Activated gamma-delta T cell treated with Interleukin-2 at 50 U/mL for 16 hours (primary cell): ENCODE data around the gene RAB40AL.
"Not testable (repeated sequence)": the region's sequence is repeated elsewhere in the genome, so short reads cannot be mapped to it uniquely, and the experiment has no call there.

Source experiments
- DNase-seq: peaks from one replicate; pipeline ENCODE4 v3.0.0-alpha.2; 2020

Gene RAB40AL, protein sequence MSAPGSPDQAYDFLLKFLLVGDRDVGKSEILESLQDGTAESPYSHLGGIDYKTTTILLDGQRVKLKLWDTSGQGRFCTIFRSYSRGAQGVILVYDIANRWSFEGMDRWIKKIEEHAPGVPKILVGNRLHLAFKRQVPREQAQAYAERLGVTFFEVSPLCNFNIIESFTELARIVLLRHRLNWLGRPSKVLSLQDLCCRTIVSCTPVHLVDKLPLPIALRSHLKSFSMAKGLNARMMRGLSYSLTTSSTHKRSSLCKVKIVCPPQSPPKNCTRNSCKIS

DNA sequence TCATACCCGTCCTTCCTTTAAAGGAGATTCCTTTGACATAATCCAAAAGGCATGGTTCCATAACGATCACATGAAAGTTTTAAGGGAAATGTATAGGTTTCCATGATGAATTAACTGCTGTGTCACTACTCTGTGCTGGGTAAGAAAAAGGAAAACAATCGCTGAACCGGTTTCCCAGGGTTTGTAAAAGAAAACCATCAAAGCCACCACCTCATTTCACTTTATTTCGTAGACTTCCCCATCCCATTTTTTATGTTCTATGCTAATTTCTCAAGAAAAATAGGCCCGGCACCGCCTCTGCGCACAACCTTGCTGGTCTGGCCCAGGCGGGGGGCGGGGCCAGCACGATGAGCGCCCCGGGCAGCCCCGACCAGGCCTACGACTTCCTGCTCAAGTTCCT lies at the start of gene RAB40AL:
RAB40AL (plus strand) TSS at position 301 of the 400 bp plus-strand sequence; CDS start at position 348, 47 bp downstream.
- DNase-seq, result not testable (repeated sequence)

DNA sequence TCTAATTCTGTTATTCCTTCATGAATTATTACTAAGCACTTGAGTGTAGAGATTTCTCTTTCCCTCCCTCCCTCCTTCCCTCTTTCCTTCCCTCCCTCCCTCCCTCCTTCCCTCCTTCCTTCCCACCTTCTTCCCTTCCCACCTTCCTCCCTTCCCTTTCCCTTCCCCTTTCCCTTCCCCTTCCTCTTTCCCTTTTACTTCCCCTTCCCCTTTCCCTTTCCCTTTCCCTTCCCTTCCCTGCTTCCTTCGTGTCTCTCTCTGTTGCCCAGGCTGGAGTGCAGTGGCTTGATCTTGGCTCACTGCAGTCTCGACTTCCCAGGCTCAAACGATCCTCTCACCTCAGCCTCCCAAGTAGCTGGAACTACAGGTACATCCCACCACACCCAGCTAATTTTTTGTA lies 49.4 kb upstream of the RAB40AL start:
- DNase-seq, result no peak

DNA sequence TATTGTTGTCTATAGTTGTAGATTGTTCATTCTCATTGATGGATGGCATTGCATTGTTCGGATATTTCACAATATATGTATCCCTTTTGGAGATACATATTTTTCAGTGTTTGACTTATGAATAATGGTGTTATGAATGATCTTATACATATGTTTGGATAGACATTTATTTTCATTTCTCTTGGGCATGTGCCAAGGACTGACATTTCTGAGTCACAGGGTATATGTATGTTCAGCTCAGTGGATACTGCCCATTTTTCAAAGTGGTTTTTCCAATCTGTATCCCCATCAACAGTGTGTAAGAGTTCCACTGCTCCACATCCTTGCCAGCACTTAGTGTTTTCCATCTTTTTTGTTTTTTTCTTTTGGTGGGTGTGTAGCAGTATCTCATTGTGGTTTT lies 45.0 kb upstream of the RAB40AL start:
- no peak for DNase-seq

DNA sequence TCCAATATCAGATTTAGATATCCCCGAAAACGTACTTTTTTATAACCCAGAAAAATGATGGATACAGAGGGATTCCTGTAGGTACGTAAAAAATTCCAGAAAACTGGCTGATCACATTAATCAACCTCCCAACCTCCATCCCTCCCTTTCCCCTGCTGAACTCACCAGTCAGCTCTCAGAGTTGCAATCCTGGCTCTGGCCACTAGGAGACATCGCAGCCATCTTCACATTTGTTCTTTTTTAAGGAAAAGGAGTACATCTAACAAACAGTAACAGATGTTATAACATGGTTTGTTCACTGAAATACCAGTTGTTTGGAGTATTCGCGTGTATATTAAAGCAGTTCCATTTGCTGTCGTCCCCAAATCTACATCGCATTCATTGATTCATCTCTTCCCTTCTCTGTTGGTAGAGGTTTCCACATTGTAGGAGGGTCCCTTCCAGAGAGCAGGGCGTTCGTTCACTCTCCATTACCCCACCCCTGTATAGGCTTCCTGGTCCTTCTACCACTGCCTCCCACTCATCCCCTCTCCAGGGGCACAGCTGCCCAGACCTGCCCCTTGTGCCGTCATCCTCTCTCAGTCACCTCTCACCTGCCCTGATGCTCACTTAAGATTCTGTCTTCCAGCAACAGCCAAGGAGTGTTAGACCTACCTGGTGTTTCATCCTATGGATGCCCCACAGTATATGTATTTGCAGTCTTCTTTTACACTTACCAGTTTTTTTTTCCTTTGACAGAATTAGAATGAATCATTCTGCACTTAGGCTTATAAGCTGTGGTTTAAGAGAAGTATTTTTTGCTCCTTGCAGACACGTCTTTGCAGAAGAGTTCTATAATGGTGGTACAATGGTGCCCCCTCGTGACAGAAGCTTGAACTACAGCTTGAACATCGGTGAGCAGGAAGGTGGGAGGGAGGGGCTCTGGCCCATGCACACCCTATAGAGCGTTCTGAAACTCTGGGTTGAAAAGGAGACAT lies 36.8 kb upstream of the RAB40AL start:
- peak; percentile 68 for DNase-seq

DNA sequence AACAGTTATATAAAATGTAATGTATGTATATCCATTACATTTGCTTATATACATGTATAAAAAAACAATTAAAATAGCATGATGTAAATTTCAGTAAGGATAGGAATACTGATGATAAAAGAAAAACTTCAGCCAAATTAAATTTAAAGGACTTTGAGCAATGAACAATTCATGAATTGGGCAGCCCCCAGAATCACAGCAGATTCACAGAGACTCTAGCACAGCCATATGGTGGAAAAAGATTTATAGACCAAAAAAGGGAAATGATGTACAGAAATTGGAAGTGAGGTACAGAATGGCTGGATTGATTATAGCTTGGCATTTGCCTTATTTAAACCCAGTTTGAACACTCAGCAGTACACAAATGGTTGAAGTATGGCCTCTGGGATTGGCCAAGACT lies 34.7 kb upstream of the RAB40AL start:
- DNase-seq, result no peak

DNA sequence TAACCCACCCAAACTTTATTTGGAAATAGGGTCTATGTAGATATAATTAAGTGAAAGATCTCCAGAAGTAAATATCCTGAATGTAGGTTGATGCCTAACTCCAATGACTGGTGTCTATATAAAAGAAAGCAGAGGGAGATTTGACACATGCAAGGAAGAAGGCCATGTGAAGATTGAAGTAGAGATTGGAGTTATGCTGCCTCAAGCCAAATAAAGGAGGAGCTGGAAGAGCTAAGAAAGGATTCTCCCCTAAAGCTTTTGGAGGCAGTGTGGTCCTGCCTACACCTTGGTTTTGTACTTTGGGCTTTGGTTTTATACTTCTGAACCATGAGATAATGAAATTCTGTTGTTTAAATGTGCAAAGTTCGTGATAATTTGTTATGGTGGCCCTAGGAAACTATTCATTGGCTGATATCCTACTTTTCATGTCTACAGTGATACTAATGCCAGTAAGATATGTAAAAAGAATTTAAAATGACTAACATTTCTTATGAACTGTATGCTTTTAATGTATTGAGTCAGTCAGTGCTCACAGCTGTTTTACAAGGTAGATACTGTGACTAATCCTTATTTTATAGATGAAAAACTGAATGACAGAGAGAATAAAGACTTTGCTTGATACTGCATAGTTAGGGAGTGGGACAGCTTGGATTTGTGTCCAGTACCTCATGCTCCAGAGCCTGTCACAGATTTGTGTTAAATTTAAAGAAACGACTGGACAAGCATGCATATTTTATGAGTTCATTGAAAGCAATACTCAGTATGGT lies 5.9 kb upstream of the RAB40AL start:
- no peak for DNase-seq

DNA sequence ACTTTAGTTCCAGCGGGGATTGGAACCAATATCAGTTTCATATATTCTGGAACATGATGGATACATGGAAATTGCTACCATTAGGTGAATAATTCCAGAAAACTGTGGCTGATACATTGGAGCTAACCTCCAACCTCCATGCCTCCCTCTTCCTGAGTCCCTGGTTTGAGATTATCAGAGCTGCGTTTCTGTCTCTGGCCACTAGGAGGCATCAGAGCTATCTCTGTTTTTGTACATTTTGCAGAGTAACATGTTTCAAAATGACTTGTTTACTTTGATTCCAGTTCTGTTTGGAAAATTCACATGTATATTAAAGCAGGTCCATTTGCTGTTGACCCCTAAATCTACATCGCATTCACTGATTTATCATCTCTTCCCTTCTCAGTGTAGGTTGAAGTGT lies 2.4 kb upstream of the RAB40AL start:
- DNase-seq, result peak; percentile 7

DNA sequence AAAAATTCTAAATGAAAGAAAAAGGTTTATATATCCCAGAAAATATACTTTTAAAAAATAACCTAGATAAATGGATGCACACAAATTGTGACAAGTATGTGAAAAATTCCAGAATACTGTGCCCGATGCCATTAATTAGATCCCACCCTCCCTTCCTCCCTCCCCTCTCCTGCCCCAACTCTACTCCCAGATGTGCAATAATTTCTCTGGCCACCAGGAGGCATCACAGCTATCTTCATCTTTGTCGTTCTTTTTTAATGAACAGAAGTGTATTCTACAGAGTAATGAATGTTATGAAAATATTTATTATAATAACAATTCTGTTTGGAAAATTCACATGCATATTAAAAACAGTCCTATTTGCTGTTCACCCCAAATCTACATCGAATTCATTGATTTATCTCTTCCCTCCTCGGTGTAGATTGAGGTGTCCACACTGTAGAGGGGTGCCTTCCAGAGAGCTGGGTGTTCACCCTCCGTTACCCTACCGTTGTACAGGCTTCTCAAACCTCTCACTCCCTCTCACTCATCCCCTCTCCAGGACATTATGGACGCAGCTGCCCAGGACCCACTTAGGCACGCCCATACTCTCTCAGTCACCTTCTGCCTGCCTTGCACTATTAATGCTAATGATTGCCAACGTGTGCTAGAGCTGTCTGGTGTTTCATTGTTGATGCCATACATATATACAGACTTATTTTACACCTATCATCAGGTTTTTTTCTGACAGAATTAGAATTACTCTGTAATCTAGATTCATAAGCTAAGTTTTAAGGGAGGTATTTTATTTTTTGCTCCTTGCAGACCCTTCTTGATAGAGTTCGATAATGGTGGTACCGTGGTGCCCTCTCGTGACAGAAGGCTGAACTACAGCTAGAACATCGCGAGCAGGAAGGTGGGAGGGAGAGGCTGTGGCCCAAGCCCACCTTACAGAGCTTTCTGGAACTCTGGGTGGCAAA lies 14.1 kb downstream of the RAB40AL start:
- DNase-seq, result peak; percentile 48

DNA sequence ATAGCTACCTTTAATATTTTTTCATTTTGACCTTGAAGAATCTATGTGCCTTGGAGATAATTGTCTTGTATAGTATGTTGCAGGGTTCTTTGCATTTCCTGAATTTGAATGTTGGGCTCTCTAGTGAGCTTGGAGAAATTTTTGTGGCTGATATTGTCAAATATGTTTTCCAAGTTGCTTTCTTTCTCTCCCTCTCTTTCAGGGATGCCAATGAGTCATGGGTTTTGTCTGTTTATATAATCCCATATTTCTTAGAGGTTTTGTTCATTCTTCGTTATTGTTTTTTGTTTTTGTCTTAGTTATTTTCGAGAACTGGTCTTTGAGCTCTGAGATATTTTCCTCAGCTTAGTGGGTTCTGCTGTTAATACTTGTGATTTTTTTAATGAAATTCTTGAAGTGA lies 20.7 kb downstream of the RAB40AL start:
- no peak for DNase-seq

DNA sequence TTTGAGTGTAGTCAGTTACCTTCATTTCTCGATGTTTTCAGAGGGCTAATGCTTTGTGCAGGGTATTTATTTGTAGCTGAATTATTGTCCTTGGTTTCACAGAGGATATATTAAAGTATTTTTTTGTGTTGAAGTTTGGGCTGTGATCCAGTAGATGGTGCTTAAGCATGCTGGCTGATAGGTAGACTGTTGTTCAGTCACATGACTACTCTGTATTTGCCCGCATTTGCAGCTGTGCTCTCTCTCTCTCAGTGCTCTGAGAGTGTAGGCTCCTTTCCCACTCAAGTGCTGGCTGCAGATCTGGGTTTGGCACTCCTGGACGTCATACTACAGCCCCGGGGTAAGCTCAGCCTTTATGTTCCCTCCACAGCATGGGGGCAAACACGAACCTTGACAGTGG lies 21.7 kb downstream of the RAB40AL start:
- DNase-seq, result no peak

DNA sequence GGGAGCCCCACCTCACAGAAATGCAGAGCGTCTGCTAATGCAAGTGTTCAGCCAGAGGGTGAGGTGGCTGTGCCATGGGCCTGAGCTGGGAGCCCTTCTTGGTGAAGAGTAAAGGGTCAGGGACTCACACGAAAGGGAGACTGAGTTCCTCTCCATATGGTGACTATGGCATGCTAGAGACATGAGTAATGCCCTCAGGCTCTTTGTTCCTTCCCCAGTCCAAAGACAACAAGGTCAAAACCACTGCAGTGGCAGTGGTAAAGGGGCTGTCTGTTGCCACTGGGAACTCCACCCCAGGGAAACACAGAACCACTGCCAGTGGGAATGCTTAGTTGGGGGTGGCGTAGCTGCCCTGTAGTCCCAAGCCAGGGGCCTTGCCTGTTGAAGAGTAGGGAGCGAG lies 22.4 kb downstream of the RAB40AL start:
- DNase-seq, result no peak

DNA sequence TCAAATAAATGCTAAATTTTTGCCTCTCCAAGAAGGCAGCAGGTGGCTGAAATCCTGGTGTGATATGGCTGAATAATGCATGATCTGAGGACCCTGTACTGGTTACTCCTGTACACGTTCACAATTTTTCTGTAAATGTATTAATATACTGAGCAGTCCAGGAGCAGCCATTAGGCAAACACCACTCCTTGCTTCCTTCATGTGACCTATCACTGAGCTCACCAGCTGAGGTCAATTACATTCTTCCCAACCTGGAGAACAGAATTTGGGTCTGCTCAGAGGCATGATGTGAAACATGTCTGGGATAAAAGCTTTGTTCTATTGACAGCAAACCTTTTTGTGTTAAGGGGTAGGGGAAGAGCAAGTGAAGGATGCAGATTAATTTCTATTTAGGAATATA lies 26.9 kb downstream of the RAB40AL start:
- no peak for DNase-seq

DNA sequence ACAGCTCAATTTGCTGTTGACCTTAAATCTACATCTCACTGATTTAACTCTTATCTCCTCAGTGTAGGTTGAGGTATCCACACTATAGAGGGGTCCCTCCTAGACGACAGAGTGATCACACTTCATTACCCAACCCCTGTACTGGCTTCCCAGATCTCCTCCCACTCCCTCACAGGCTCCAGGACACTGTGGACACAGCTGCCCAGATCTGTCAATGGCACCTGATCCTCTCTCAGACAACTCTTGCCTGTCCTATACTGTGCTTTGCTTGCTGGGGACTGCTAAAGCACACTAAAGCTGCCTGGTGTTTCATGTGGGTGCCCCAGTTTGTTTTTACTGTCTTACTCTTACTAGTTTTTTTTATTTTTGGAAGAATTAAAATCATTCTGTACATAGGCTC lies 27.9 kb downstream of the RAB40AL start:
- no peak for DNase-seq

DNA sequence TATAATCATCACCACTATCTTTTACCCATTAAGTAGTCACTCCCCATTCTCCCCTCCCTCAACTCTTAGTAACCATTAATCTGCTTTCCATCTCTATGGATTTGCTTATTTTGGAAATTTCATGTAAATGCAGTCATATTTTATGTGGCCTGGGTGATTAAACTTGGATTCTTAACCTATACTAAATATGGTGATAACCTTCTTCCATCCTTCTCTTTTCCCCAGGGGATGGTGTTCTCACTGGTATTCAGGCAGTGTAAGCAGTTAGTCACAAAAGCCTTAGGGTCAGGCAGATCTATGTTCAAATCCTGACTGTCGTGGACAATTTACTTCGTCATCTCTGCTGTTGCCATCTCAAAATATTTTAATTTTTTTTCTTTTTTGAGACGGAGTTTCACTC lies 29.6 kb downstream of the RAB40AL start:
- no peak for DNase-seq

DNA sequence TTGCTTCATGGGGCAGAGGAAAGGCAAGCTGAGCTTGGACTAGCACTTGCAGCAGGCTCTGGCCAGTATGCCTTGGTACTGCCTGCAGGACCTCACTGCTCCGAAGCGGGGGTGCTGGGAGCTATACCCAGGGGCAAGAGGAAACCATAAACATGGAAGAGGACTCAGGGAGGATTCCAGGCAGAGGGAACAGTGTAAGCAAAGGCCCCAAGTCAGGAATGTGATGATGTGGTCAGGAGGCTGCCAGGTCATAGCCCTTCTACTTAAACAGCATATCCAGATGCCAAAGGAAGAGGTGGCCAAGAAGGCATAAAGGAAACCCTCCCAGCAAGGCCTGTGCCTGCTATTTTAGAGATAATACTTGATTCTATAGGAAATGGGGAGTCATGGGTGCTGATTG lies 31.1 kb downstream of the RAB40AL start:
- no peak for DNase-seq

DNA sequence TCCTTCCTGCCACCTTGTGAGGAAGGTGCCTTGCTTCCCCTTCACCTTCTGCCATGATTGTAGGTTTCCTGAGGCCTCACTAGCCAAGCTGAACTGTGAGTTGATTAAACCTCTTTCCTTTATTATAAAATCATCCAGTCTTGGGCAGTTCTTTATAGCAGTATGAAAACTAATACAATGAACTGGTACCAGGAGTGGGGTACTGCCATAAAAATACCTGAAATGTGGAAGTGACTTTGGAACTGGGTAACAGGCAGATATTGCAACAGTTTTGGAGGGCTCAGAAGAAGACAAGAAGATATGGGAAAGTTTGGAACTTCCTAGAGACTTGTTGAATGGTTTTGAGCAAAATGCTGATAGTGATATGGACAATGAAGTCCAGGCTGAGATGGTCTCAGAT lies 34.5 kb downstream of the RAB40AL start:
- not testable (repeated sequence) for DNase-seq

DNA sequence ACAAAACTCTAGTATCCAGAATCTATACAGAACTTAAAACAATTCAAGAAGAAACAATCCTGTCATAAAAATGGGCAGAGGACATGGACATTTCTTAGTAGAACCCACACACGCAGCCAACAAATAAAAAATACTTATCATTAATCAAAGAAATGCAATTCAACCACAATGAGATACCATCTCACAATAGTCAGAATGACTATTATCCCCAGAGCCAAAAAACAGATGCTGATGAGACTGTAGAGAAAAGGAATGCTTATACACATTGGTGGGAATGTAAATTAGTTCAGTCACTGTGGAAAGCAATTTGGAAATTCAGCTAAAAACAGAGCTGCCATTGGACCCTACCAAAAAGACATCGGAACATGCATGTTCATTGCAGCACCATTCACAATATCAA lies 37.9 kb downstream of the RAB40AL start:
- DNase-seq, result no peak

DNA sequence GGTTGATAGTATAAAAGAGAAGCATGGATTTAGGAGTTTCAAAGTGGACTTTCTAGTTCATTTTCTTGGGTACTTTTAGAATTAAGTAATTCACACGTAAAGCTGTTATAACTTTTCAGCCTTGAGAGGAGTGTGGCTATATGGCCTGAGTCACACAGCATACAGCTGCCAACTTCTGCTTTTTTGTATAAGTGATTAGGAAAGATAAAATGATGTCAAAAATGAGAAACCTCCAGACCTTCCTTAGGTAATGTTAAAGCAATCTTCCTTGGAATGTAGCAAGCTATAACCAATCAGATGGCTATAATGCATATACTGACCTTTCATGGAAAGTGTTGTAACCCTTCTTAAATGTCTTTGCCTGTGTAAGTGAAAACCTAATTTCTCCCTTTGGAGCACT lies 39.2 kb downstream of the RAB40AL start:
- DNase-seq, result no peak

DNA sequence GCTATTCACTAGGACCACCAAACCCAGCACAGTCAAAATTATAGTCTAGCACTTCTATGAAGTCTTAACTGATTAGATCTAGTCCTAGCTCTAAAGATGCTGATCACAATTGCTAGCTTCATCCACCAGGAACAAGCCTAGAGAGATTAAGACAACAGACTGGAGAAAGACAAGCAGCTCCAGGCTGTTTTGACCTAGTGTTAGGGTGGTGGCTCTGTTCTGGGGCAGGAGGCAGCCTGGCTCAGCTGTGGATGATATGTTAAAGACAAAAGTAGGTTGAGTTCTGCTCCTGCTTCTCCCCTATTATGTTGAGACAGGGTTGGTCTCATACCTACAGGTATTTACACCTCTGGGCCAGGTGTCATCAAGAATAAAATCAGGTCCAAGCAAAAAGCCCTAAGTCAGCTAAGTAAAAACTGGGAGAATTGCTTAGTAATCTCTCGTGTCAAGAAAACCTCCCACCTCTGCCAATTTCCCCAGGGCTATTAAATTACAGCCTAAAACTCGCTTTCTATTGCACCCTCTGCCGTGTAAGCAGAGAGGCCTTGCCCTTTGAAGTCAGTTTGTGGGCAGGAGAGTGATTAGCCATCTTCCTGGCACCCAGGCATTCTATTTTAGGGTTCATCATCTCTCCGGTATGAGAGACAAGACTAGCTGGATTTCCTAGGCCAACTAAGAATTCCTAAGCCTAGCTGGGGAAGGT lies 39.9 kb downstream of the RAB40AL start:
- DNase-seq, result no peak

DNA sequence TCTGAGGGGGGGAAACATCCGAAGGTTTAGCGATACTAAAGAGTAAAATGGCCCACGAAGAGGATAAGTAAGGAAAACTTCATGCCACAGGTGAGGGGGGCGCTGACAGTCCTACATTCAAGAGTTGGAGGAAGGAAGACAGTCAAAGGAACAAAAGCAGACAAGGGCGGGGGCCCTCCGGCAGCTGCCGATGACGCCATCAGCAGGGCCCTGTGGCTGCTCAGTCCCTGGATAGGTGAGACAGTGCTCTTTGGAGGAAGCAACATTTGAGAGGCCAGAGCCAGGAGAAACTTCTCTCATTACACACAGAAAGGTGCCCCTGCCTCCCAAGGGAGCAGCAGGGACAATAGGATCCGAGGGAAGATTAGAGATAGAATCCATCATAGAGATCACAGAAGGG lies 41.5 kb downstream of the RAB40AL start:
- no peak for DNase-seq

DNA sequence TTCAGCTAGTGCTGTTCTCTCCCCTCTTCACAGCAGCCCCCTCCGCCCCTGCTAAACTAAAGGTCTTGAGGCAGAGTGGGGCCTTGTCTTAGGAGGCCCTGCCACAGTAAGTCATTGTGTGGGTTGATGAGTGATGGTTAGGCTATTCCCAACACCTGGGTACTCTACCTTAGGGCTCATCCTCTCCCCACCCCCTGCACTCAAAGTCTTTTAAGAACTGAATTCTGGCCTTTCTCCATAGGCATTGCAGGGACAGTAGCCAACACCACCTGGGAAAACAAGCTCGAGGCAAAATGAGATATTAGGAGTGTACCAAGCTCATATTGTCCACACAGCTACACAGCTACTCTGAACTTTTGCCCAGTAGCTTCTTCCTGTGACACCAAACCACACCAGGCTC lies 42.5 kb downstream of the RAB40AL start:
- no peak for DNase-seq

DNA sequence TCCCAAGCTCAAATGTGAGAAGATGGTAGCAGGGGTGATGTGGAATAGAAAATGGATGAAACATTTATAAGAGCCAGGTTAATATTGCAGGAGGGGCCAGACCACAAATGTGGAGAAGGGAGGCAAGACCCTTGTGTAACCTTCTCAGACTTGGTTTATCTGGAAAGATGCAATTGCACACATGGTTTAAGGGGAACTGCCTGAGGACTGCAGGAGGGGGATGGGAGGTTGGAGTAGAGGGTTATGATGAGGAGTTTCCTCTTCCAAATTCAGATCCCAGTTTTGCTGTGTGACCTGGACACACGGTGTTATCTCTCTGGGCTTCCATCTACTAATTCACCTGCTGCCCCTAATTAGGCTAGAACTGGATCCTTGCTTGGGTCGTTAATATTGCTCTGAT lies 46.1 kb downstream of the RAB40AL start:
- no peak for DNase-seq
